Cardiac muscle cell (in vitro differentiated cells and primary cell): ENCODE measurements around the gene CXCL14. TPM values are rescaled to one million over a fixed set of nuclear protein-coding genes. Genes with fewer than 3 reads are reported as not detected.

ENCODE experiments used
- DNase-seq, 2 donors: peaks; one replicate each; pipeline versions ENCODE4 v3.0.0 to v3.0.0-alpha.2; 2010 to 2017; ENCODE audit warnings: low read depth in 1 of 2, low spot score in 1 of 2
- H3K27ac ChIP-seq: fragments of 200-600 bp; sonication (generic); 2 replicates; pipeline ENCODE4 v1.5.1; 2016
- H3K27me3 ChIP-seq: fragments of 200-600 bp; sonication (generic); 2 replicates; pipeline ENCODE4 v1.6.0; 2016; ENCODE audit warnings: control low read depth
- H3K36me3 ChIP-seq: fragments of 200-600 bp; sonication (generic); 2 replicates; pipeline ENCODE4 v1.5.1; 2016; ENCODE audit warnings: control low read depth
- H3K4me1 ChIP-seq: fragments of 200-600 bp; sonication (generic); 2 replicates; pipeline ENCODE4 v1.8.1; 2017; ENCODE audit warnings: low read depth, mild to moderate bottlenecking, mixed run types
- H3K4me3 ChIP-seq: fragments of 200-600 bp; sonication (generic); 2 replicates; pipeline ENCODE4 v1.5.1; 2016; ENCODE audit warnings: mild to moderate bottlenecking
- H3K9me3 ChIP-seq: fragments of 200-600 bp; sonication (generic); 2 replicates; pipeline ENCODE4 v1.5.1; 2017; ENCODE audit warnings: low read depth, mild to moderate bottlenecking, control low read depth
- CTCF ChIP-seq: IDR thresholded peaks from 2 replicates; pipeline ENCODE4 v1.5.1; 2012; ENCODE audit warnings: low read depth, mild to moderate bottlenecking, low read length
- polyA plus RNA-seq: library from polyadenylated mRNA; unstranded; fragments of >200 nt; fragmentation: Nextera tagmentation; extraction: Ambion mirVana; gene quantifications from 2 replicates; pipeline ENCODE4 v1.2.1, GENCODE V29; 2016
- total RNA-seq: library from RNA; depleted of rRNA; stranded (reverse); fragments of >200 nt; gene quantifications from 2 replicates; pipeline ENCODE4 v1.2.3, GENCODE V29; 2016

The CXCL14 gene
- total and polyA plus RNA-seq, 2 experiments from 2014 or later: 1.2 to 1.9 TPM

- TF ChIP-seq CTCF: no peak
- no peak for DNase-seq
- Histone ChIP-seq H3K36me3 (no peaks in the 10 kb centered on the region), H3K27me3 (peaks cover 34% of the 10 kb centered on the region), H3K4me1 (no peaks in the 10 kb centered on the region), H3K4me3 (no peak overlapping the region), H3K9me3 (no peaks in the 10 kb centered on the region), H3K27ac (no peak overlapping the region)
Measured at GRCh38 chr5:135574493-135574892, 4.3 kb downstream of the CXCL14 start.

GRCh38 chr5:135571902-135572301, 6.9 kb downstream of the CXCL14 start:
- H3K4me3 ChIP-seq: no peak overlapping the region
- no peak for DNase-seq
- H3K27ac ChIP-seq: no peak overlapping the region
- H3K27me3 ChIP-seq: peaks cover 9% of the 10 kb centered on the region
- no peaks in the 10 kb centered on the region for H3K36me3 ChIP-seq
- no peaks in the 10 kb centered on the region for H3K9me3 ChIP-seq
- no peak for TF ChIP-seq CTCF
- H3K4me1 ChIP-seq: peaks cover 6% of the 10 kb centered on the region

GRCh38 chr5:135571066-135571609, 7.7 kb downstream of the CXCL14 start:
- DNase-seq: no peak
- TF ChIP-seq CTCF: no peak
- no peaks in the 10 kb centered on the region for H3K36me3 ChIP-seq
- no peaks in the 10 kb centered on the region for H3K9me3 ChIP-seq
- H3K27me3 ChIP-seq: peaks cover under 1% of the 10 kb centered on the region
- H3K4me3 ChIP-seq: no peak overlapping the region
- no peak overlapping the region for H3K27ac ChIP-seq
- H3K4me1 ChIP-seq: peaks cover 6% of the 10 kb centered on the region

GRCh38 chr5:135570453-135570764, 8.4 kb downstream of the CXCL14 start:
- H3K9me3 ChIP-seq: no peaks in the 10 kb centered on the region
- H3K27ac ChIP-seq: no peak overlapping the region
- H3K27me3 ChIP-seq: no peaks in the 10 kb centered on the region
- H3K4me1 ChIP-seq: peaks cover 6% of the 10 kb centered on the region
- no peak overlapping the region for H3K4me3 ChIP-seq
- no peaks in the 10 kb centered on the region for H3K36me3 ChIP-seq
- no peak for TF ChIP-seq CTCF
- no peak for DNase-seq

GRCh38 chr5:135569755-135570452, 8.9 kb downstream of the CXCL14 start:
- peak; percentile 57 to 59 for DNase-seq
- H3K4me1 ChIP-seq: peaks cover 6% of the 10 kb centered on the region
- no peaks in the 10 kb centered on the region for H3K9me3 ChIP-seq
- no peak overlapping the region for H3K27ac ChIP-seq
- TF ChIP-seq CTCF: peak; percentile 74
- H3K36me3 ChIP-seq: no peaks in the 10 kb centered on the region
- no peak overlapping the region for H3K4me3 ChIP-seq
- no peaks in the 10 kb centered on the region for H3K27me3 ChIP-seq
